Endothelial cell of coronary artery (primary cell): ENCODE results near the gene TEC. TPM values are rescaled to one million over a fixed set of nuclear protein-coding genes. Genes with fewer than 3 reads are reported as not detected.

Experiments used
- total RNA-seq: library from RNA; depleted of rRNA; stranded (reverse); fragments of >200 nt; gene quantifications from 2 replicates; pipeline ENCODE4 v1.2.3, GENCODE V29; 2014

Gene TEC
- 0.09 and 0.28 TPM in 2 replicates for total RNA-seq

DNA sequence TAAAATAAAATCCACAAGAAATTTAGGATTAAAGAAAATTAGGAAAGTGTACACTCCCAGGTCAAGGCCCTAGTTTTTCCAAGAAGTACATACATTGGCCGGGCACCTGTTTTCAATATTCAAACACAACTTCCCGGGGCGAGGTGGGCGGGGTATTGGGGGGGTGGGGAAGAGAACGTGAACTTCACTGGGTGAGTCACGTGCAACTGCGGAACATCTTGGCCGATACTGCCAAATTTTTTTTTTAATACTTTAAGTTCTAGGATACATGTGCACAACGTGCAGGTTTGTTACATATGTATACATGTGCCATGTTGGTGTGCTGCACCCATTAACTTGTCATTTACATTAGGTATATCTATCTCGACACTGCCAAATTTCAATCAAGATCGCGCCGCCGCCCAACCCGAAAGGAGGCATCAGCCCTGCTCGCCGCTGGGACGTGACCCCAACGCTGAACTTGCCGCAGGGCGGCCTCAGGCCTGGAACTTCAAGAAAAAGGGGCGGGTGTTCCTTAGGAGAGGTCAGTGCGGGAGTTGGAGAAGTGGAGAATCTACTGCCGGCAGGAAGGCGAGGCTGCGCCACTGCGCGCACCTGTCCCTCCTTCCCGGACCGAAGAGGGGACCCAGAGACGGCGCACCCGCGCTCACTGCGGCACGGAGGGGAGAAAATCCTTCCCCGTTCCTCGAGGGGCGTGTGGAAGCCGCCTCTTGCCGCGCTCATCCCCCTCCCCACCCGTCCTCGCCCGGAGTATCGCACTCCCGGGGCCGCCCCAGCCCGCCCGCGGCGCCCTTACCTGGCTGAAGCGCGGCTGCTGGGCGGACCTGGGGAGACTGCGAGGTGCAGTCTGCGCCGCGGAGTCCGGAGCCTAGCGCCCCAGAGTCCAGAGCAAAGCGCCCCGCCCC lies at the start of gene TEC:
Gene TEC (minus strand): TSS at position 883 of the 905 bp plus-strand sequence. CDS start 41,224 bp downstream, outside the sequence.

DNA sequence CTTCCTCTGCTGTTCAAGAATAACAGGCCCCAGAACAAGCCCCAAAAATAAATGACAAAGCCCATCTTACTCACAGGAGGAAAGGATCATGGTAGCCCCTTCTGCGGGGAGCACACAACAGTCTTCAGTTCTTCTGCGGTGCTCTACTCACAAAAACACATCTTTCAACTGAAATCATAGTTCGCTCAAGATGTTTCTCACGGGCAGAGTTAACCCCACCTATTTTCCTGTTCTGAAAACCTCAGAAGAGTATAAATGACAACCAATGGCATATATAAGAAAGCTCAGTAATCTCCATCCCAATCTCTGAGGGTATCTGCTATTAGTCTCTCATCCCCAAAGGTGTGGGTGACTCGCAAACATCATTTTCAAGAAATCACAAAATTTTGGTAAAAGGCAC lies 135.6 kb downstream of the TEC start, which contains the start of gene TXK:
Gene TXK (minus strand): TSS at position 170 of the 400 bp plus-strand sequence. CDS start 80 bp downstream, at position 90.

Other genes starting within 250 kb of the TEC start
- gene TXK, start 135.6 kb downstream of the TEC start, total RNA-seq: 0.18 and 0.75 TPM in 2 replicates
- gene SLAIN2, start 71.7 kb upstream of the TEC start, total RNA-seq: 12.2 and 12.9 TPM in 2 replicates
- not detected in 2 replicates for gene SLC10A4, start 213.5 kb upstream of the TEC start, total RNA-seq
- gene ZAR1, start 220.4 kb upstream of the TEC start, total RNA-seq: not detected in 2 replicates